Fibroblast of skin of back (primary cell): Measurements from ENCODE around the gene TMEM119.

ENCODE experiments used
- DNase-seq: peaks from one replicate; pipeline ENCODE4 v3.0.0-alpha.2; 2013

TMEM119 gene

GRCh38 chr12:108616941-108617858, 19.3 kb upstream of the TMEM119 start:
- DNase-seq = no peak

GRCh38 chr12:108616359-108616758, 18.5 kb upstream of the TMEM119 start:
- DNase-seq = no peak

GRCh38 chr12:108615918-108616317, 18.0 kb upstream of the TMEM119 start:
- no peak for DNase-seq

GRCh38 chr12:108614639-108615038, 16.8 kb upstream of the TMEM119 start:
- DNase-seq = no peak

- DNase-seq = no peak
Measured at GRCh38 chr12:108614041-108614440, 16.2 kb upstream of the TMEM119 start.

GRCh38 chr12:108613548-108613947, 15.7 kb upstream of the TMEM119 start:
- peak; percentile 20 for DNase-seq

- DNase-seq = peak; percentile 53
Measured at GRCh38 chr12:108612788-108613282, 15.0 kb upstream of the TMEM119 start.

GRCh38 chr12:108611884-108612415, 14.1 kb upstream of the TMEM119 start:
- DNase-seq = peak; percentile 89

- no peak for DNase-seq
Measured at GRCh38 chr12:108610856-108611605, 13.1 kb upstream of the TMEM119 start.

GRCh38 chr12:108610336-108610815, 12.5 kb upstream of the TMEM119 start:
- DNase-seq = no peak

GRCh38 chr12:108609537-108610335, 11.9 kb upstream of the TMEM119 start:
- peak; percentile 92 for DNase-seq

GRCh38 chr12:108608616-108609015, 10.7 kb upstream of the TMEM119 start:
- DNase-seq = no peak

- DNase-seq = no peak
Measured at GRCh38 chr12:108607981-108608600, 10.2 kb upstream of the TMEM119 start.

- no peak for DNase-seq
Measured at GRCh38 chr12:108606492-108606891, 8.6 kb upstream of the TMEM119 start.

GRCh38 chr12:108605690-108606406, 8.0 kb upstream of the TMEM119 start:
- no peak for DNase-seq

- no peak for DNase-seq
Measured at GRCh38 chr12:108605000-108605689, 7.3 kb upstream of the TMEM119 start.

GRCh38 chr12:108604208-108604941, 6.5 kb upstream of the TMEM119 start:
- DNase-seq = no peak

- no peak for DNase-seq
Measured at GRCh38 chr12:108603743-108604142, 5.9 kb upstream of the TMEM119 start.

- no peak for DNase-seq
Measured at GRCh38 chr12:108602976-108603704, 5.3 kb upstream of the TMEM119 start.
